Mucosa of descending colon (tissue), 3 donors: ENCODE measurements around the gene TWSG1. TPM values are rescaled to one million over a fixed set of nuclear protein-coding genes. Genes with fewer than 3 reads are reported as not detected.
"Not testable (repeated sequence)": the region's sequence is repeated elsewhere in the genome, so short reads cannot be mapped to it uniquely, and the experiment has no call there.

Experiments used
- ATAC-seq: fragments of 200-7000 bp; cut with Tn5 transposase; one replicate; pipeline ENCODE4 v1.9.1; 2020; ENCODE audit warnings: mild to moderate bottlenecking, moderate library complexity
- DNase-seq, 3 donors: peaks; one replicate each; pipeline ENCODE4 v3.0.0-alpha.2; 2020
- H3K36me3 ChIP-seq: fragments of 200-600 bp; one replicate; pipeline ENCODE4 v1.8.0; 2021; ENCODE audit warnings: low read depth, mild to moderate bottlenecking
- H3K4me1 ChIP-seq: fragments of 200-600 bp; one replicate; pipeline ENCODE4 v1.8.0; 2021; ENCODE audit warnings: low read depth, mild to moderate bottlenecking
- H3K4me3 ChIP-seq: fragments of 200-600 bp; one replicate; pipeline ENCODE4 v1.8.0; 2021; ENCODE audit warnings: mild to moderate bottlenecking
- H3K9me3 ChIP-seq: fragments of 200-600 bp; one replicate; pipeline ENCODE4 v1.8.0; 2021; ENCODE audit warnings: mild to moderate bottlenecking
- intact Hi-C, 2 donors: fragments of 100-400 bp; cut with DNase I in 1 of 2; cut with micrococcal nuclease in 1 of 2; formaldehyde crosslinking; loops; one replicate each; pipeline versions ENCODE4 v1.11.0 to v1.11.1; 2022; cut with DNase I, micrococcal nuclease
- total RNA-seq, 3 donors: library from RNA; stranded (reverse); fragmentation: NEBNext Ultra II Directional in 2 of 3; extraction: Animal tissue kit (Norgen Biotek cat#: 25700) in 2 of 3; gene quantifications; one replicate each; pipeline versions ENCODE4 v1.2.1 to v1.2.4, GENCODE V29; 2021 to 2023
- TF ChIP-seq, protein P1 (sequence below): fragments of 200-600 bp; IDR thresholded peaks from one replicate; pipeline ENCODE4 v1.8.0; 2022; ENCODE audit warnings: antibody characterized with exemption, mild to moderate bottlenecking
- donor health status: DM: no; HTN: no; CAD: no; lungs with moderate emphysema.
- donor health status: DM: no; HTN: no; CAD: no.
- donor health status: DM: no; HTN: yes; CAD: no.

TWSG1 gene
- total RNA-seq, 3 donors from 2014 or later: 10.5 to 45.3 (median 17.8) TPM

DNA sequence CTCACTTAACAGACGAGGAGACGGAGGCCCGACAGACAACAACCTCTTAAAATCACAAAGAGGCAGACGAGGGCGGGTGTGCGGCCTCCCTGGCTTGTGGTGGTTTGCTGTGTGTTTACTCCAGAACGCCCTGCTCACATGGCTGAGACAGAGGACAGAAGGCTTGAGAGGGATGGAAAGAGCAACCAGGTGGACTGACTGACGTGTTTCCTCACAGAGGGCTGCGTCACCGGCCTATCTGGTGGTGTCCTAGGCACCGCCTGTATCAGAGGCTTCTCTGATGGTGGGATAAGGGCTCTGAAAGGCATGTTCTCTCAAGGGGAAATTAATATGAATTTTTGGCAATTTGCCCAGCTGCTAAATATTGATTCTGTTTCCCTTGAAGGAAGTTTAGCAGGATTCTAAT, 93.7 kb downstream of the TWSG1 start:
- intact Hi-C loops: no loop called here
- H3K9me3 ChIP-seq: no peaks in the 10 kb centered on the region
- TF ChIP-seq, protein P1, sequence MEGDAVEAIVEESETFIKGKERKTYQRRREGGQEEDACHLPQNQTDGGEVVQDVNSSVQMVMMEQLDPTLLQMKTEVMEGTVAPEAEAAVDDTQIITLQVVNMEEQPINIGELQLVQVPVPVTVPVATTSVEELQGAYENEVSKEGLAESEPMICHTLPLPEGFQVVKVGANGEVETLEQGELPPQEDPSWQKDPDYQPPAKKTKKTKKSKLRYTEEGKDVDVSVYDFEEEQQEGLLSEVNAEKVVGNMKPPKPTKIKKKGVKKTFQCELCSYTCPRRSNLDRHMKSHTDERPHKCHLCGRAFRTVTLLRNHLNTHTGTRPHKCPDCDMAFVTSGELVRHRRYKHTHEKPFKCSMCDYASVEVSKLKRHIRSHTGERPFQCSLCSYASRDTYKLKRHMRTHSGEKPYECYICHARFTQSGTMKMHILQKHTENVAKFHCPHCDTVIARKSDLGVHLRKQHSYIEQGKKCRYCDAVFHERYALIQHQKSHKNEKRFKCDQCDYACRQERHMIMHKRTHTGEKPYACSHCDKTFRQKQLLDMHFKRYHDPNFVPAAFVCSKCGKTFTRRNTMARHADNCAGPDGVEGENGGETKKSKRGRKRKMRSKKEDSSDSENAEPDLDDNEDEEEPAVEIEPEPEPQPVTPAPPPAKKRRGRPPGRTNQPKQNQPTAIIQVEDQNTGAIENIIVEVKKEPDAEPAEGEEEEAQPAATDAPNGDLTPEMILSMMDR: no peak
- no peaks in the 10 kb centered on the region for H3K36me3 ChIP-seq
- ATAC-seq: no peak
- H3K4me3 ChIP-seq: no peak overlapping the region
- DNase-seq: no peak
- H3K4me1 ChIP-seq: no peaks in the 10 kb centered on the region

DNA sequence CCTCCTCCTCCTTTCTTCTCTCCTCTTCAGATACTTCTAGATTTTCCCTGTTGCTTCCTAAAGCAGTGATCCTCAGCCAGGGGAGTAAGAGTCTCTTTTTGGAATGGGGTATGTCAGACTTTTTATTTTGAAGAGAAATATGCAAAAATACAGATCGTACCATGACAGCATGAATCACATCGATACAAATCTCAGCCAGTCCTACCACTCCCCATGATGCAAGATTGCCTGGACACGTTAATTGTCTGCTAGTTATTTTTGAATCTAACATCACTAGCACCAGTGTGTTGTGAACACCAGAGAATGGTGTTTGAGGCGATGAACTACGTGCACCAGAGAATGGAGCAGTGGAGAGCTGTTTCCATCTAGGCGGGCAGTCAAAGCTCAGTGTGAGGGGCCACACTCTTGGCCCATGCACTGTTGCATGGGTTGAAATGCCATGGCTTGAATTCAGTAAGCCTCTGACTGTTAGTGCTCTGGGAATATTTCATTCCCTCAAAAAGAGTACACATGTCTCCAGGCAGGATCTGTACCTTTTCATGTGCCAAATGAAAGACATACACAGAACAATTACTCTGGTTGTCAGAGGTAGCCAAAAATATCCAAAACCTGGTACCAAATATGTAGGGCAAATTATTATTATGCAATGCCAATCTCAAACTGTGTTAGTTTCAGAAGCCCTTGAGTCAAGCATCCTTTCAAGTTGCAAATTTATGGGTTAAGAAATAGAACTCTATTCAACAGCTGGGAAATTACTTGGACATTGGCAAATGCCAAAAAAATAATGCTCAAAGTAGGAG, 94.5 kb downstream of the TWSG1 start:
- intact Hi-C loops: no loop called here
- DNase-seq (no peak), ATAC-seq (no peak)
- Histone ChIP-seq H3K36me3 (no peaks in the 10 kb centered on the region), H3K9me3 (no peaks in the 10 kb centered on the region), H3K4me3 (no peak overlapping the region), H3K4me1 (no peaks in the 10 kb centered on the region)
- TF ChIP-seq, protein P1: no peak

DNA sequence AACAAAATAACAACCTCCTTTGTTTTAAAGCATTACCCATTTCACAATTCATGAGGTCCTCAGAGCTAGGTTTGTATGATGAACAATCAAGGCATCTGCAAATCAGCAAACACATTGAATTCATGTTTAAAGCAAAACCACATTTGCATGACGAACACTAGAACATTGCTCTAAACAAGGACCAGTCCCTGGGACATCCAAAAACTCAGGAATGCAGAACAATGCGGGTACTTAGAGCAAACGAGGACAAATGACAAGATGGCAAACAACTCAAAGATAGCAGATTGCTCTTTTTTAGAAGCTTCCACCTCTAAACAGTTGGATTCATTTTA, 95.1 kb downstream of the TWSG1 start:
- no peak overlapping the region for H3K4me3 ChIP-seq
- no peaks in the 10 kb centered on the region for H3K4me1 ChIP-seq
- ATAC-seq (no peak), DNase-seq (no peak)
- intact Hi-C loops: no loop called here
- no peaks in the 10 kb centered on the region for H3K9me3 ChIP-seq
- TF ChIP-seq, protein P1: no peak
- H3K36me3 ChIP-seq: no peaks in the 10 kb centered on the region

DNA sequence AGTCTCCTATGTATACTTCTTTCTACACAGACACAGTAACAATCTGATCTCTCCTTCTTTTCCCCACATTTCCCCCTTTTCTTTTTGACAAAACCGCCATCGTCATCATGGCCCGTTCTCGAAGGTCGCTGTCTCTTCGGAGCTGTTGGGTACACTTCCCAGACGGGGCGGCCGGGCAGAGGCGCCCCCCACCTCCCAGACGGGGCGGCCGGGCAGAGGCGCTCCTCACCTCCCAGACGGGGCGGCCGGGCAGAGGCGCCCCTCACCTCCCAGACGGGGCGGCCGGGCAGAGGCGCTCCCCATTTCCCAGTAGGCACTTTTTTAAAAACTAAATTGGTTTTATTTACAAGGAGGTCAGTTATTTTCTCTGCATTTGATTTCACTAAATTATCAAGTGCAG, 95.7 kb downstream of the TWSG1 start:
- not testable (repeated sequence) for H3K9me3 ChIP-seq, ATAC-seq

DNA sequence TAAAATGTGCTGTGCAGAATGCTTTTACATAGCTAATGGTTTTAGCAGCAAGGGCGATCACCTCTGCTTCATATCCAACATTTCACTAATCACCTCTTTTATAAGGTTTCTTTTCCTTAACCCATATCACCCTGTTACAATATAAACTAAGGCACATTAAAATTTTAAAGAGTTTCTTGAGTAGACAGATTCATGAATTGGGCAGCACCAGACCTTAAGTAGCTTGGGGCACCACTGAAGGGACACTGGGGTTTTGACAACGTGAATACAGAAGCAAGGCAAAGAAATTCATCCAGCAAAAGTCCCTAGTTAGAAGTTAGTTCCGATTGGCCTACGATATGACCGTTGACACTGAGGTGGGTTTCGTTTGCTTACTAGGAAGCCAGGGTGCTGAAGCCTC, 96.7 kb downstream of the TWSG1 start:
- no peaks in the 10 kb centered on the region for H3K4me1 ChIP-seq
- H3K36me3 ChIP-seq: no peaks in the 10 kb centered on the region
- DNase-seq (no peak), ATAC-seq (no peak)
- TF ChIP-seq, protein P1: no peak
- H3K4me3 ChIP-seq: no peak overlapping the region
- intact Hi-C loops: no loop called here
- H3K9me3 ChIP-seq: no peaks in the 10 kb centered on the region

More for the DNA sequence above, 95.7 kb downstream of the TWSG1 start:
- H3K4me3 ChIP-seq, H3K36me3 ChIP-seq, H3K4me1 ChIP-seq, DNase-seq, intact Hi-C loops: not testable (repeated sequence)

DNA sequence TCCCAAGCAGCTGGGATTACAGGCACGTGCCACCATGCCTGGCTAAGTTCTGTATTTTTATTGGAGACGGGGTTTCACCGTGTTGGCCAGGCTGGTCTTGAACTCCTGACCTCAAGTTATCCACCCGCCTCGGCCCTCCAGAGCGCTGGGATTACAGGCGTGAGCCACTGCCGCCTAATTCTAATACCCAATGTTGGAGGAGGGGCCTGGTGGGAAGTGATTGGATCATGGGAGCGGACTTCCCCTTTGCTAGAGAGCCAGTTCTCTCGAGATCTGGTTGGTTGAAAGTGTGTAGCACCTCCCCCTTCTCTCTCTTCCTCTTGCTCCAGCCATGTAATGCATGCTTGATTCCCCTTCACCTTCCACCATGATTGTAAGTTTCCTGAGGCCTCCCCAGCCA, 98.5 kb downstream of the TWSG1 start:
- H3K4me1 ChIP-seq, H3K4me3 ChIP-seq, H3K36me3 ChIP-seq, DNase-seq, intact Hi-C loops, H3K9me3 ChIP-seq, ATAC-seq: not testable (repeated sequence)
